ENCODE measurements around the gene GNPTAB. TPM values are rescaled to one million over a fixed set of nuclear protein-coding genes. Genes with fewer than 3 reads are reported as not detected.

The GNPTAB gene
- total RNA-seq, 1 experiment from 2014 or later = 25.4 TPM

DNA sequence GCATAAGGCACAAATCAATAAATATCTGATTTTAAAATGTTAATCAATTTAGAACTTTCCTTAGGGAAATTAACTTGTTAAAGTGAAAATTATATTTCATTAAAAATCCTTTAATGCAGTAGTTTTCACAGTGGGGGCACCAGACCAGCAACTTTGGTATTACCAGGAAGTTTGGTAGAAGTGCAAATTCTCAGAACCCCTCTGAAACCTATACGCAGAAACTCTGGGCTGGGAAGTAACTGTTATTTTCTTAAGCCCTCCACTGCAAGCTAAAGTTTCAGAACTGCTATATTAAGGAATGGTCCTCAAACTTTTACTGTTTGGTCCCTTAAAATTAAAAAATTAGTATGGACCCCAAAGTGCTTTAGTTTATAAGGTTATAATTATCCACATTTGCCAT, 35.7 kb downstream of the GNPTAB start (continued):
- TF ChIP-seq, protein P1, sequence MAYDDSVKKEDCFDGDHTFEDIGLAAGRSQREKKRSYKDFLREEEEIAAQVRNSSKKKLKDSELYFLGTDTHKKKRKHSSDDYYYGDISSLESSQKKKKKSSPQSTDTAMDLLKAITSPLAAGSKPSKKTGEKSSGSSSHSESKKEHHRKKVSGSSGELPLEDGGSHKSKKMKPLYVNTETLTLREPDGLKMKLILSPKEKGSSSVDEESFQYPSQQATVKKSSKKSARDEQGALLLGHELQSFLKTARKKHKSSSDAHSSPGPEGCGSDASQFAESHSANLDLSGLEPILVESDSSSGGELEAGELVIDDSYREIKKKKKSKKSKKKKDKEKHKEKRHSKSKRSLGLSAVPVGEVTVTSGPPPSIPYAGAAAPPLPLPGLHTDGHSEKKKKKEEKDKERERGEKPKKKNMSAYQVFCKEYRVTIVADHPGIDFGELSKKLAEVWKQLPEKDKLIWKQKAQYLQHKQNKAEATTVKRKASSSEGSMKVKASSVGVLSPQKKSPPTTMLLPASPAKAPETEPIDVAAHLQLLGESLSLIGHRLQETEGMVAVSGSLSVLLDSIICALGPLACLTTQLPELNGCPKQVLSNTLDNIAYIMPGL (CRISPR knock-in tag; IDR thresholded peaks at IDR 0.05) = no peak
- no peak for TF ChIP-seq ETV6 (CRISPR knock-in tag; IDR thresholded peaks at IDR 0.05)
- TF ChIP-seq NR2C2 (CRISPR knock-in tag; IDR thresholded peaks at IDR 0.05) = no peak
- TF ChIP-seq NFYB (CRISPR knock-in tag; conservative IDR thresholded peaks at IDR 0.05; ENCODE audit: low read depth) = no peak

- ATAC-seq (no peak), DNase-seq (ENCODE audit: low spot score) (no peak)
- H3K4me3 Mint-ChIP-seq = no peak overlapping the region
- no peaks in the 10 kb centered on the region for H3K27me3 Mint-ChIP-seq (ENCODE audit: low read depth)
- TF ChIP-seq PRRX2 (CRISPR knock-in tag; IDR thresholded peaks at IDR 0.05) (no peak), NFYB (CRISPR knock-in tag; conservative IDR thresholded peaks at IDR 0.05; ENCODE audit: low read depth) (no peak), CBFB (CRISPR knock-in tag; IDR thresholded peaks at IDR 0.05; ENCODE audit: low read depth) (no peak), SMAD4 (CRISPR knock-in tag; IDR thresholded peaks at IDR 0.05) (no peak), ZNF532 (CRISPR knock-in tag; IDR thresholded peaks at IDR 0.05; ENCODE audit: borderline replicate concordance) (no peak), RELA (CRISPR knock-in tag; IDR thresholded peaks at IDR 0.05; ENCODE audit: borderline replicate concordance) (no peak), ZNF121 (CRISPR knock-in tag; IDR thresholded peaks at IDR 0.05) (no peak), CDX4 (CRISPR knock-in tag; IDR thresholded peaks at IDR 0.05; ENCODE audit: borderline replicate concordance) (no peak), NR3C1 (CRISPR knock-in tag; conservative IDR thresholded peaks at IDR 0.05; ENCODE audit: low read depth) (no peak), ZNF232 (CRISPR knock-in tag; IDR thresholded peaks at IDR 0.05) (no peak), CREB1 (CRISPR knock-in tag; IDR thresholded peaks at IDR 0.05) (no peak), ESRRA (CRISPR knock-in tag; IDR thresholded peaks at IDR 0.05; ENCODE audit: borderline replicate concordance) (no peak), MYBL2 (CRISPR knock-in tag; IDR thresholded peaks at IDR 0.05) (no peak)
- no peaks in the 10 kb centered on the region for H3K4me1 Mint-ChIP-seq
- ChIA-PET POLR2A (no interaction called here), CTCF (interaction anchor here (3.3 kb wide), 1 partner anchor 36 kb away, joined by 13 read pairs; the partner anchor contains the start of gene GNPTAB)
- no peak overlapping the region for H3K27ac Mint-ChIP-seq
- H3K9me3 Mint-ChIP-seq = no peaks in the 10 kb centered on the region
- no peaks in the 10 kb centered on the region; the same call in 1 of the 2 replicates for H3K36me3 Mint-ChIP-seq
Observed at GRCh38 chr12:101794574-101794973, 36.2 kb downstream of the GNPTAB start.

DNA sequence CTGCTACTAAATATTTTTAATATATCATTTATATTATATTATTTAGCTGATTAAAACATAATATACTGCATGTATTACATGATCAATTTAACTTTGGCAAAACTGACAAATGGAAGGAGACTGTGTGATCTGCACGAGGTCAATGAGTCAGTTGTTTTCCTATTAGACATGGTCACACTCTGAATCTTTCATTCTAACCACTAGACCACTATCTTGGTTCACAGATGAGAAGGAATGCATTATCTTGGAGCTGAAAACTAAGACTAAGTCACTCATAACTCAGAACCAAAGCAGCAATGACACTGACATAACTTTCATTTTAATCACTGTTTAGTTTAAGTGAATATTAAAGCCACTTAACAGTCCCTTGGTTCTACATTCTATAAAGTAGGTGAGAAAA, 37.4 kb downstream of the GNPTAB start:
- ChIA-PET CTCF (interaction anchor here (3.3 kb wide), 1 partner anchor 37 kb away, joined by 13 read pairs; the partner anchor contains the start of gene GNPTAB), POLR2A (no interaction called here)
- TF ChIP-seq GRHL2 (CRISPR knock-in tag; IDR thresholded peaks at IDR 0.05; ENCODE audit: insufficient replicate concordance, severe bottlenecking) (no peak), ZNF232 (CRISPR knock-in tag; IDR thresholded peaks at IDR 0.05) (no peak), ZNF219 (CRISPR knock-in tag; IDR thresholded peaks at IDR 0.05; ENCODE audit: borderline replicate concordance) (no peak), MXD4 (CRISPR knock-in tag; IDR thresholded peaks at IDR 0.05; ENCODE audit: borderline replicate concordance) (no peak), SOX15 (CRISPR knock-in tag; IDR thresholded peaks at IDR 0.05) (no peak), NFATC4 (CRISPR knock-in tag; IDR thresholded peaks at IDR 0.05) (no peak), PRRX2 (CRISPR knock-in tag; IDR thresholded peaks at IDR 0.05) (no peak), FOXP1 (CRISPR knock-in tag; IDR thresholded peaks at IDR 0.05; ENCODE audit: borderline replicate concordance) (no peak), CREB1 (CRISPR knock-in tag; IDR thresholded peaks at IDR 0.05) (no peak)
- TF ChIP-seq, protein P2, sequence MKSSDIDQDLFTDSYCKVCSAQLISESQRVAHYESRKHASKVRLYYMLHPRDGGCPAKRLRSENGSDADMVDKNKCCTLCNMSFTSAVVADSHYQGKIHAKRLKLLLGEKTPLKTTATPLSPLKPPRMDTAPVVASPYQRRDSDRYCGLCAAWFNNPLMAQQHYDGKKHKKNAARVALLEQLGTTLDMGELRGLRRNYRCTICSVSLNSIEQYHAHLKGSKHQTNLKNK (CRISPR knock-in tag; IDR thresholded peaks at IDR 0.05) = no peak
- TF ChIP-seq, protein P3, sequence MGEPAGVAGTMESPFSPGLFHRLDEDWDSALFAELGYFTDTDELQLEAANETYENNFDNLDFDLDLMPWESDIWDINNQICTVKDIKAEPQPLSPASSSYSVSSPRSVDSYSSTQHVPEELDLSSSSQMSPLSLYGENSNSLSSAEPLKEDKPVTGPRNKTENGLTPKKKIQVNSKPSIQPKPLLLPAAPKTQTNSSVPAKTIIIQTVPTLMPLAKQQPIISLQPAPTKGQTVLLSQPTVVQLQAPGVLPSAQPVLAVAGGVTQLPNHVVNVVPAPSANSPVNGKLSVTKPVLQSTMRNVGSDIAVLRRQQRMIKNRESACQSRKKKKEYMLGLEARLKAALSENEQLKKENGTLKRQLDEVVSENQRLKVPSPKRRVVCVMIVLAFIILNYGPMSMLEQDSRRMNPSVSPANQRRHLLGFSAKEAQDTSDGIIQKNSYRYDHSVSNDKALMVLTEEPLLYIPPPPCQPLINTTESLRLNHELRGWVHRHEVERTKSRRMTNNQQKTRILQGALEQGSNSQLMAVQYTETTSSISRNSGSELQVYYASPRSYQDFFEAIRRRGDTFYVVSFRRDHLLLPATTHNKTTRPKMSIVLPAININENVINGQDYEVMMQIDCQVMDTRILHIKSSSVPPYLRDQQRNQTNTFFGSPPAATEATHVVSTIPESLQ (CRISPR knock-in tag; IDR thresholded peaks at IDR 0.05) = no peak
- Mint-ChIP-seq H3K4me1 (no peaks in the 10 kb centered on the region), H3K27me3 (ENCODE audit: low read depth) (no peaks in the 10 kb centered on the region), H3K36me3 (no peaks in the 10 kb centered on the region; the same call in 1 of the 2 replicates), H3K9me3 (no peaks in the 10 kb centered on the region), H3K27ac (no peak overlapping the region), H3K4me3 (no peak overlapping the region)
- DNase-seq (ENCODE audit: low spot score) = no peak
- ATAC-seq = no peak

All from WTC11 (cell line).